Tibial nerve (tissue), 4 donors: ENCODE results near the gene TMEM178B. TPM values are rescaled to one million over a fixed set of nuclear protein-coding genes. Genes with fewer than 3 reads are reported as not detected.

Experiments used
- DNase-seq, 2 donors: peaks; one replicate each; pipeline ENCODE4 v3.0.0-alpha.2; 2019; ENCODE audit warnings: low spot score in 2 of 2
- H3K27ac ChIP-seq, 4 donors: fragments of 200-600 bp; sonication (generic) in 3 of 4; one replicate each; pipeline ENCODE4 v1.5.1; 2017 to 2019; ENCODE audit warnings: mild to moderate bottlenecking in 1 of 4
- H3K27me3 ChIP-seq, 2 donors: fragments of 200-600 bp; sonication (generic) in 1 of 2; one replicate each; pipeline versions ENCODE4 v1.5.1 to v1.6.0; 2017 to 2019
- H3K36me3 ChIP-seq, 3 donors: fragments of 200-600 bp; sonication (generic); one replicate each; pipeline ENCODE4 v1.5.1; 2018 to 2019
- H3K4me1 ChIP-seq, 4 donors: fragments of 200-600 bp; sonication (generic) in 3 of 4; one replicate each; pipeline ENCODE4 v1.5.1; 2017 to 2019
- H3K4me3 ChIP-seq, 4 donors: fragments of 200-600 bp; sonication (generic) in 3 of 4; one replicate each; pipeline ENCODE4 v1.5.1; 2017 to 2019; ENCODE audit warnings: mild to moderate bottlenecking in 1 of 4, moderate library complexity in 1 of 4
- H3K9me3 ChIP-seq, 4 donors: fragments of 200-600 bp; sonication (generic) in 3 of 4; one replicate each; pipeline ENCODE4 v1.5.1; 2017 to 2019
- EP300 ChIP-seq, 2 donors: sonication (generic); formaldehyde crosslinking; IDR thresholded peaks; one replicate each; pipeline ENCODE4 v1.6.1; 2017; ENCODE audit warnings: antibody characterized with exemption in 2 of 2, mild to moderate bottlenecking in 1 of 2
- POLR2A ChIP-seq, 2 donors: fragments of 450-650 bp; IDR thresholded peaks; one replicate each; pipeline ENCODE4 v1.6.1; 2017; ENCODE audit warnings: antibody characterized with exemption in 2 of 2, mild to moderate bottlenecking in 2 of 2, moderate library complexity in 2 of 2
- WGBS, 2 donors: methylation state at CpG; one replicate each; pipeline ENCODE4 v1.1.5; 2018; 5-methylcytosine and 5-hydroxymethylcytosine counted together
- total RNA-seq, 4 donors: library from RNA; depleted of rRNA; stranded (reverse); fragments of >200 nt; gene quantifications; one replicate each; pipeline ENCODE4 v1.1.0, GENCODE V29; 2016
- TF ChIP-seq, protein P1 (sequence below), 5 experiments: fragments of 200-600 bp in 3 of 5; fragments of 450-650 bp in 2 of 5; sonication (generic) in 3 of 5; IDR thresholded peaks; one replicate each; pipeline ENCODE4 v1.5.1; 2016 to 2019; ENCODE audit warnings: antibody characterized with exemption in 5 of 5, mild to moderate bottlenecking in 3 of 5, moderate library complexity in 2 of 5

The TMEM178B gene
- total RNA-seq, 4 donors from 2014 or later = 0.30 to 0.78 (median 0.53) TPM

DNA sequence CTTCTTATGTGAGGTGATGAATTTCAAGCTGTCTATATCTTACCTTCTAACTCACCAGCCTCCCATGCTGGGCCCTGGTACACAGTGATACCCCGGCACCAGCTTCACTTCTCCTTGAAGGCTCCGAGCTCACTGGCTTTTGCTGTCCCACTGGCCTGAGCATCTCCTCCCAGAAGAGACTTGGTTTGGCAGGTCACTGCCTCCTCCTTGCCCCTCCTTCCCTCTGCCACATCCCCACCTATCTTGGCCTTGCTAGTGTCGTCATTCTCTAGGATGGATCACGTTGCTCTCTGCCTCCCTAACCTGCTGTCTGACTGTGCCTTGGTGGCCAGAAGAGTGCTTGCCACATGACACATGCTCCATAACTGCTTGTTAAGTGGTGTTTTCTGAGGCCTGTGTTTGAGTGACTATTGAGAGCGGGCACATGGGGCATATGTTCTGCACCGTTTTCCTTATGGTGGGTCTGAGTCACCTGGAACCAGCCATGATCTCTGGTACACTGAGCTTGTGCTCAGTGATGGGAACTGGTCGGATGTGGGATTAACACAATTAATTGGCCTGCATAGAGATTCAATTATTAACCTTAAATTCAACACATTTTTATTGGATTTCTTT is 86.5 kb downstream of the TMEM178B start:
- Histone ChIP-seq H3K4me3 (no peak overlapping the region), H3K27me3 (no peaks in the 10 kb centered on the region), H3K9me3 (no peaks in the 10 kb centered on the region), H3K36me3 (no peaks in the 10 kb centered on the region), H3K4me1 (peaks cover 0 to 5% (median 2%) of the 10 kb centered on the region in 4 donors), H3K27ac (no peak overlapping the region)
- TF ChIP-seq EP300 (IDR thresholded peaks at IDR 0.05) = no peak
- TF ChIP-seq POLR2A (IDR thresholded peaks at IDR 0.05) = no peak
- TF ChIP-seq, protein P1, sequence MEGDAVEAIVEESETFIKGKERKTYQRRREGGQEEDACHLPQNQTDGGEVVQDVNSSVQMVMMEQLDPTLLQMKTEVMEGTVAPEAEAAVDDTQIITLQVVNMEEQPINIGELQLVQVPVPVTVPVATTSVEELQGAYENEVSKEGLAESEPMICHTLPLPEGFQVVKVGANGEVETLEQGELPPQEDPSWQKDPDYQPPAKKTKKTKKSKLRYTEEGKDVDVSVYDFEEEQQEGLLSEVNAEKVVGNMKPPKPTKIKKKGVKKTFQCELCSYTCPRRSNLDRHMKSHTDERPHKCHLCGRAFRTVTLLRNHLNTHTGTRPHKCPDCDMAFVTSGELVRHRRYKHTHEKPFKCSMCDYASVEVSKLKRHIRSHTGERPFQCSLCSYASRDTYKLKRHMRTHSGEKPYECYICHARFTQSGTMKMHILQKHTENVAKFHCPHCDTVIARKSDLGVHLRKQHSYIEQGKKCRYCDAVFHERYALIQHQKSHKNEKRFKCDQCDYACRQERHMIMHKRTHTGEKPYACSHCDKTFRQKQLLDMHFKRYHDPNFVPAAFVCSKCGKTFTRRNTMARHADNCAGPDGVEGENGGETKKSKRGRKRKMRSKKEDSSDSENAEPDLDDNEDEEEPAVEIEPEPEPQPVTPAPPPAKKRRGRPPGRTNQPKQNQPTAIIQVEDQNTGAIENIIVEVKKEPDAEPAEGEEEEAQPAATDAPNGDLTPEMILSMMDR (IDR thresholded peaks at IDR 0.05) = no peak
- 90 to 94% methylated on average over 7 of the region's 7 CpGs for WGBS, 2 donors
- no peak for DNase-seq

GRCh38 chr7:141161550-141162535 is 88.0 kb downstream of the TMEM178B start:
- no peak for DNase-seq
- no peaks in the 10 kb centered on the region for H3K9me3 ChIP-seq
- 84% methylated on average over 13 to 14 of the region's 14 CpGs for WGBS, 2 donors
- no peak overlapping the region for H3K4me3 ChIP-seq
- no peaks in the 10 kb centered on the region for H3K36me3 ChIP-seq
- TF ChIP-seq POLR2A (IDR thresholded peaks at IDR 0.05) (no peak), EP300 (IDR thresholded peaks at IDR 0.05) (no peak)
- TF ChIP-seq, protein P1 (IDR thresholded peaks at IDR 0.05) = no peak
- H3K27me3 ChIP-seq = no peaks in the 10 kb centered on the region
- H3K4me1 ChIP-seq = peaks cover 0 to 5% (median 2%) of the 10 kb centered on the region in 4 donors
- no peak overlapping the region for H3K27ac ChIP-seq

DNA sequence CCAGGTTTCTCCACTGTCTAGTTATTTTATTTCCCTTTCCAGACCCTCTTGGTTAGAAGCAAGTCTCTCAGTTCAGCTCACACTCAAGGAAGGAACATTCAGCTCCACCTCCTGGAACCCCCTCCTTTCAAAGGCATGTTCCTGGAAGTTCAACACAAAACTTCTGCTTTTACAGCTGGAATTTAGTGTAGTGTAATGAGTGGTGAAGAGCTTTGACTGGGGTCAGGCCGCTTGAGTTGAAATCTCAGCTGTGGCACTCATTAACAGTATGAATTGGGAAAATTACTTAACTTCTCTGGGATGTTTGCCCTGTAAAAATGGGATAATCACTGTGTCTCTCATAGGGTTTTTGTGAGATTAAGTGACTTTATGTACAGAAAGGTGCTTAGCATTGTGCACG is 91.7 kb downstream of the TMEM178B start:
- TF ChIP-seq EP300 (IDR thresholded peaks at IDR 0.05) (no peak), POLR2A (IDR thresholded peaks at IDR 0.05) (no peak)
- TF ChIP-seq, protein P1 (IDR thresholded peaks at IDR 0.05) = no peak

DNA sequence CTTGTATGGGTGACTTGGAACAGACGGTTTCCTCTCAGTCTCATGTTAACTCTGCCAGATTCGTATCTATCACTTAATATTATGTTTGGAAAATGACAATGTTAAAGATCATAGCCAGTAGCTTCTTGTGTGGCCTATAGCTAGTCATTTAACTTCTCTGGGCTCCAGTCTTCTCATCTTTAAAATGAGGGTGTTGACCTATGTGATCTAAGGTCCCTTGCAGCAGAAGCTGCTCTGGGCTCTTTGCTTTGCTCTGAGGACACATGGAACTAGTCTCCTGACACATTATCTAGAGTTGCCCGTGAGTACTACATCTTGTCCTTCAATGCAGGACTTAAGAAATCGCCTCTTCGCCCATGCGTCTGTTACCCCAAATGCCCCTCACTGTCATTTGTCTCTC is 93.1 kb downstream of the TMEM178B start:
- Histone ChIP-seq H3K4me1 (no peaks in the 10 kb centered on the region), H3K27me3 (no peaks in the 10 kb centered on the region), H3K9me3 (no peaks in the 10 kb centered on the region), H3K36me3 (no peaks in the 10 kb centered on the region), H3K27ac (no peak overlapping the region), H3K4me3 (no peak overlapping the region)
- no peak for DNase-seq
- WGBS, 2 donors = 85 to 94% methylated on average over 6 of the region's 6 CpGs
- TF ChIP-seq EP300 (IDR thresholded peaks at IDR 0.05) = no peak
- TF ChIP-seq POLR2A (IDR thresholded peaks at IDR 0.05) = no peak
- TF ChIP-seq, protein P1 (IDR thresholded peaks at IDR 0.05) = no peak

More for the DNA sequence above, 91.7 kb downstream of the TMEM178B start:
- no peak for DNase-seq
- no peaks in the 10 kb centered on the region for H3K36me3 ChIP-seq
- WGBS, 2 donors = 44 to 51% methylated on average over 2 of the region's 2 CpGs
- H3K9me3 ChIP-seq = no peaks in the 10 kb centered on the region
- no peaks in the 10 kb centered on the region for H3K4me1 ChIP-seq
- no peaks in the 10 kb centered on the region for H3K27me3 ChIP-seq
- no peak overlapping the region for H3K4me3 ChIP-seq
- no peak overlapping the region for H3K27ac ChIP-seq
